Occipital lobe (tissue), 2 donors: ENCODE measurements around the gene PSMD2. TPM values are rescaled to one million over a fixed set of nuclear protein-coding genes. Genes with fewer than 3 reads are reported as not detected.
A peak's percentile ranks its signal among the peaks of the same experiment; 100 is the strongest.
"Not testable (repeated sequence)": the region's sequence is repeated elsewhere in the genome, so short reads cannot be mapped to it uniquely, and the experiment has no call there.

Experiments
- DNase-seq: peaks from one replicate; lab custom pipeline; 2025; lab: John Stamatoyannopoulos, UW
- total RNA-seq: library from RNA; depleted of rRNA; stranded (reverse); fragments of >200 nt; gene quantifications from one replicate; pipeline ENCODE4 v1.2.3, GENCODE V29; 2014

PSMD2 gene
- total RNA-seq, 1 donor from 2014 or later: 244 TPM

GRCh38 chr3:184338511-184338945, 39.5 kb downstream of the PSMD2 start:
- DNase-seq: peak; percentile 87

GRCh38 chr3:184339001-184339400, 40.0 kb downstream of the PSMD2 start:
- no peak for DNase-seq

- not testable (repeated sequence) for DNase-seq
These were observed 40.6 kb downstream of the PSMD2 start for GRCh38 chr3:184339451-184340135.

GRCh38 chr3:184341925-184342324, 42.9 kb downstream of the PSMD2 start:
- DNase-seq: no peak

GRCh38 chr3:184343200-184343876, 44.3 kb downstream of the PSMD2 start:
- no peak for DNase-seq

GRCh38 chr3:184344579-184345316, 45.7 kb downstream of the PSMD2 start:
- DNase-seq: no peak

GRCh38 chr3:184345317-184346144, 46.5 kb downstream of the PSMD2 start:
- peak; percentile 82 for DNase-seq

GRCh38 chr3:184346480-184347190, 47.6 kb downstream of the PSMD2 start:
- DNase-seq: no peak

- DNase-seq: no peak
These were observed 48.4 kb downstream of the PSMD2 start for GRCh38 chr3:184347321-184348056.

GRCh38 chr3:184348057-184348382, 49.0 kb downstream of the PSMD2 start:
- no peak for DNase-seq

GRCh38 chr3:184349563-184350470, 50.8 kb downstream of the PSMD2 start:
- no peak for DNase-seq

- no peak for DNase-seq
These were observed 51.6 kb downstream of the PSMD2 start for GRCh38 chr3:184350618-184351017.

GRCh38 chr3:184351511-184352148, 52.6 kb downstream of the PSMD2 start:
- DNase-seq: no peak

- DNase-seq: no peak
These were observed 53.2 kb downstream of the PSMD2 start for GRCh38 chr3:184352149-184352785.

GRCh38 chr3:184352897-184353545, 54.0 kb downstream of the PSMD2 start:
- DNase-seq: no peak

GRCh38 chr3:184353546-184353941, 54.5 kb downstream of the PSMD2 start:
- DNase-seq: no peak

GRCh38 chr3:184354121-184354728, 55.2 kb downstream of the PSMD2 start:
- DNase-seq: no peak
